NCI-H345 treated with DMSO at 0.1 percent for 48 hours (cell line): ENCODE results near the gene LENEP.

Experiments
- DNase-seq: peaks from one replicate; lab custom pipeline; 2025; ENCODE audit not compliant: unreplicated experiment; lab: John Stamatoyannopoulos, UW

The LENEP gene

DNA sequence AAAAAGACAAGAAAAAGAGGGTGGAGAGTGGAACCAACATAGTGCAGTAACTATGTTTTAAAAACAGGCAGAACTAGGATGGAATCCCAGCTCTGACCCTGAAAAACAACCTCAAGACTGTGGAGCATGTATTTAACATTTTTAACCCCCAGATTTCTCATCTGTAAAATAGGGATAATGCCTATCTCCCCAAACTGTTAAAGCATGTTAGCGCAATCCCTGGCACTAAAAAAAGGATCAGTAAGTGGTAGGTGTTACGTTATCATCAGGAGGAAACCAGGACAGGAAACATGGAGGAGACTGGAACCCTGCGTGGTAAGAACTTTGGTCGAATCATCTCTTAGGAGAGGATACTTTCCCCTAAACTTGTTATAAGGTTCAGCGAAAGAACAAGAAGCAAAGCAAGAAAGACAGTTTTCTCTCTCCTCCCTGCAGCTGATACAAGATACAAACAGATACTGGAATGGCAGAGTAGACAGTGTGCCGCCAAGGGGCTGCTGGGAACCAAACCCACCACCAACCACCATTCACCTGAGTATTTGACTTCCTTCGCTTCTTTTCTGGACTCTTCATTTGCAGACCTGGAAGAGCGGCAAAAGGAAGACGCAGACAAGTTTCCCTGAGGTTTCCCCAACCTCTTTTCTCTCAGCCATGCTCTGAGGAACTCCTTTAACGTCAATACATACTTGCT, 32.8 kb upstream of the LENEP start:
- DNase-seq = no peak

DNA sequence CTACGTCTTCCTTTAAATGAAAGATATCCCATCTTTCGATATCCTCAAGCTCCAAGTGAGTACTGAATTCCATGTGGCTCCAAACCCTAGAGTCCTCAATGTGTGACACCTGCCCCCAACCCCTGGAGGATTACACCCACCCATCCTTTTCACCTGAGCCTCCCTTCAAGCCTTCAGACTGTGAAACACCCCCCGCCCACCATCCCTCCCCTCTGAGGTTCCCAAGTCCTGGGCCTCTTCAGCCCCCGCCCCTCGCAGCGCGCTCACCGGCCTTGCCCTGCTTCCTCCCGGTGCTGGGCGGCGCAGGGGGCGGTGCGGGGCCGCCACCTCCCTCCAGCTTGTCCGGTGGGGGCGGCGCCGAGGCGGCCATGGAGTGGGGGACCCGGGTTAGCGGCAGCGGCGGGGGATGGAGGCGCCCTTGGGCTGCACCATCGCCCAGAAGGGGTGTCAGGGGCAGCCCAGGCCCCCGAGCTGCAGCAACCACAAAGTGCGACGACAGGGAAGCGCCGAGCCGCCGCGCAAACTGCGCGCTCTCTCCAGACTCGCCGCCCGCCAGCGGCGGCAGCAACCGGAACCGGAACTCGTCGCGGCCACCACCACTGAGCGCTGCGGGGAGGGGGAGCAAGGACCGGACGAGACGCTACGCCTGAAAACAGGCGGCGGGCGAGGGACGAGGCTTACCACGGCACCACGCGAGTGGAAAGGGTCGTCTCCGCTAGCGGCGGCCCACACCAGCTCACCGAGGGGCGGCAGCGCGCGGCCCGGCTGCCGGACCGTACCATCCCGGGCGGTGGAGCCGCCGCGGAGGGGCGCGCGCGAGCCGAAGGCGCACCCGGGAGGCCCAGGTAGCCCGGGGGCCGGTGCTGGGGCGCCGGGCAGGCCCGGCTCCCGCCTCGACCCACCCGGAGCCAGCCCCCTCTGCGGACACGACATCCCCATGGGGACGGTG, 31.9 kb upstream of the LENEP start, which contains the start of gene PYGO2:
Gene PYGO2 (minus strand): TSS at position 576 of the 949 bp plus-strand sequence. CDS start 206 bp downstream, at position 370.
- DNase-seq = peak; percentile 83

DNA sequence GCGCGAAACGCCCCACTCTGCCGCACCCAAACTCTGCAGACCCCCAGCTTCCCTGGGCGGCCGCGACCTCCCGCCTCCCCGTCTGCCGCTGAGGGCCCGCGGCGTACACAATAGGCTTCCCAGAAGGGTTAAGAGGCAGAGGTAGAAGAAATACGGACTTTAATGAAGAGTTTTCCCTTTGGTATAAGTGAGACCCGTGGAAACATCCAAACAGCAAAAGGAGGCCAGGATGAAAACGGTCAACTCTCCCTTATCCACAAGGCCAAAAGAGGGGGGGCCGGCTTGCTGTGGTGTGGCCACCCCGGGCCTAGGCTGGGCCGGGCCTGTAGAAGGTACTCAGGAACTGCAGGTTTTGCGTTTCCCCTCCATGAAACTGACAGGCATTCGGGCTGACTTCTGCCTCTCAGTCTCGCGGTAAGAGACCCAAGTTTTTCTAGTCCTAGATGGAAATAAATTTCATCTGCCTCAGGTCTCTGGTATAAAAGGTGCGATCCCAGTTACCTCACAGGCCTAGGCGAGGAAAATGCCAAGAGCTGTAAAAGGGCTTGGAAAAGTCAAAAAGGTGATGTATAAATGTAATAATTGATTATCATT, 31.1 kb upstream of the LENEP start:
- DNase-seq = peak; percentile 56

GRCh38 chr1:154962795-154963330, 30.5 kb upstream of the LENEP start:
- DNase-seq = no peak

DNA sequence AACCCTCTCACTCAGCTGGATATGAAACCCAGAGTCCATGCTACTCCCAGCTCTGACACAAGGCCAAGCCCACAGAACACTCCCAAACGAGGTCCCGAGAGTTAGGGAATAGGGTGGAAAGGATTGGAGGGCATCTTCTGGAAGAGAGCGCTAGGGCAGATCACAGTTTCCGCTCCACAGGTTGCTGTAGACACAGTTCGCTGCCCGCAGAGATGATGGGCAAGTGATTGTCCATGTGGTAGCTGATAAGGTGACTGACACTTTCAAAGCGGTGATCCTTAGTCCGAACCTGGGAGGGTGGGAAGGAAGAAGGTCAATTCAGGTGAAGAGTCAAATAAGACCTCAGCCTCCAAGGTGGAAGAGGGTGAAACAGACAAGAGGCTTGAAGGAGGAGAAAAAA, 29.7 kb upstream of the LENEP start:
- DNase-seq = no peak

DNA sequence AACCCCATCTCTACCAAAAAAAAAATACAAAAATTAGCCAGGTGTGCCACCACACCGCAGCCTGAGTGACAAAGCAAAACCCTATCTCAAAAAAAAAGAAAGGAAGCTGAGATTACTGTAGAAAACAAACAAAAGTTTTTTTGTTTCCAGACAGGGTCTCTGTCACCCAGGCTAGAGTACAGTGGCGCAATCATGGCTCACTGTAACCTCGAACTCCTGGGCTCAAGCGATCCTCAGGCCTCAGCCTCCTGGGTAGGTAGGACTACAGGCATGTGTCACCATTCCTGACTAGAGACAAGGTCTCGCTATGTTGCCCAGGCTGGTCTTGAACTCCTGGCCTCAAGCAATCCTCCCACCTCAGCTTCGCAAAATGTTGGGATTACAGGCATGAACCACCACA, 29.0 kb upstream of the LENEP start:
- DNase-seq = no peak

DNA sequence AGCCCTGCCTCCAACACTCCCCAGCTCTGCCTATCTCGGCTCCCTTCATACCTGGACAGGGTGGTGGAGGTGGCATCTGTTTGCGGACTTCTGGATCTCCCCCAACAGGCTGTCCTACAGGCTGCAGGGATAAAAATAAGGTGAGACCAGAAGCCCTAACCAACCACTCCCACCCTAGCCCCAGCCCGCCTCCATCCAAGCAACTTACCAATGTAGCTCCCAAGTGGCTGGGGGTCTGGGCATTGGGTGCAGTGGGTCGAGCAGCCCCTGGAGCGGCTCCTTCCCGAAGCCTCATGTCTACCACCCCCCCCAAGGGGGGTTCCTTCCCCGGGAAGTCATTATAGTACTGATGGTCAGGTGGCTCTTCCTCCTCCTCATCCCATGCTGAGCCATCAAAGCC, 27.3 kb upstream of the LENEP start:
- no peak for DNase-seq

DNA sequence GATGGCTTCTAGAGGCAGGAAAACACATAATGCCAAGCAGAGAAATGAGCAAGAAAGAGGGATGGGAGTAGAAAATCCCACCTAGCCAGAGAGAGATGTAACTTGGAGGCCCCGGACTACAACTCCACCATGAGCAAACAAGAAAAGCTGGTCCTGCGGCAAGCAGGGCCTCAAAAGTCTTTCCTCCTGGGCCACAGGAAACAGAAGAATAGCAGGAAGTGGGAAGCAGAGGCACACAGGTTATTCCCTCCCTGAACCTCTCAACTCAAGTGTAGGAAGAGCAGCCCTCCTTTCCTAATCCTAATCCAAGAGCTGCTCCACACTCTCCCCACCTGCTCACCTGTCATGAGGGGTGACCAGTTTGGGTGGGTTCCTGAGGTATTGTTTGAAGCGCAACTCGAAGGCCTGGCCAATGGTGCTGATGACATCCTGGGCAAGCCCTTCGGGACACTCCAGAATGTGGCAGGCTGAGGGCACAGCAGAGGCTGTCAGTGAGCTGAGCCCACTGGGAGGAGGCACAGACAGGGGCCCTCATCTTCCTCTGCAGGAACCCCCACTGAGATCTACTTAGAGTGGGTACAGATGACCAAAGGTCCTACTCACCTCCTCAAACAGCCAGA, 25.9 kb upstream of the LENEP start:
- DNase-seq = no peak

DNA sequence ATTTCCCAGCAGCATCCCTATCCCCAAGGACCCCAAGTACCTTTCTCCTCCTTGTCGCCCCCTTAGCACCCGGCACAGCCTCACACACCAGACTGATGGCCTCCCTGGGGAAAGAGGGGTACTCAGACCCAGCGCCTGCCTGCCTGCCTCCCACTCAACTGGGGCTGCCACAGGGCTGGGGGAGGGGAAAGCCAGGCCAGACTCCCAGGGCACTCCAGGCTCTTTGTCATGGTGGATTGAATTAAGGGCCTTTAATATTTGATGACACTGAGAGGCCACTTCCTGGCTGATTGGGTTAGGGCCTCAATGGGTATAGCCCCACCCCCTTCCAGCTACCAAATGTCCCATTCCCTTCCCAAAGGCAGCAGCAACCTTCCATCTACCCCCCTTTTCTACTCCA, 24.7 kb upstream of the LENEP start:
- no peak for DNase-seq

GRCh38 chr1:154969246-154969645, 24.1 kb upstream of the LENEP start:
- no peak for DNase-seq

GRCh38 chr1:154969860-154970452, 23.4 kb upstream of the LENEP start:
- no peak for DNase-seq

DNA sequence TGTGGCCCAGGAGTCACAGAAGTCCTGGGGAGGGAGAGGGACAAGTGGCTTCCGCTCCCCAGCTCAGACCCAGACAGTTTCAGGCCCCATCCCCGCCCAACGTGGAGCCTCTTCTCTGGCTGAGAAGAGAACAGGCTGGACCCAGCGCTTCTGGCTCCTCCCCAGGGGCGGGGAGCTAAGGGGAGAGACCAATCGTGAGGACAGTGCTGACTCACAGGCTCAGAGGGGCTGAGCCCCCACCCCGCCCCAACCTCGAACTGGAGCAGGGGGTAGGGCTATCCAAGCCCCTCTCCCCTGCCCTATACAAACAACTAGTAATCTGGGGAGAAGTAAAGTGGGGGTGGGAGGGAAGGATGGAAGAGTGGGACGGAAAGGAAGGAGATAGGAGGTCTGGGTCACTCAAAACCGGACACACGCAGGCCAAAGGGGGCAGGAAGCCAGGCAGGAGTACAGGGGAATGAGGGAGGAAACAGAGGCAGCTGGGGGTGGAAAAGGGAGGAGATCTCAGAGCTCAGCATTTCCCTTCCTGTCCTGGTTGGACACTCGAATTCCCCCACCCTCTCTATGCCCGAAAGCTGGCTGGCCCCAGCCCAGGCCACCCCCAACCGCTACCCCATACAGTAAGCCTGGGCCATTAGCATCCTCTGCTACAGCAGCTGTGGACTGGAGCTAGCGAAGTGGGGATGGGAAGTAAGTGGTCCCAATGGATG, 22.6 kb upstream of the LENEP start, which contains the start of gene SHC1:
Gene SHC1 (minus strand): TSS at position 117 of the 710 bp plus-strand sequence. CDS start 221 bp downstream, outside the sequence.
- no peak for DNase-seq

- DNase-seq = no peak
Observed at GRCh38 chr1:154971341-154971998, 21.9 kb upstream of the LENEP start.

DNA sequence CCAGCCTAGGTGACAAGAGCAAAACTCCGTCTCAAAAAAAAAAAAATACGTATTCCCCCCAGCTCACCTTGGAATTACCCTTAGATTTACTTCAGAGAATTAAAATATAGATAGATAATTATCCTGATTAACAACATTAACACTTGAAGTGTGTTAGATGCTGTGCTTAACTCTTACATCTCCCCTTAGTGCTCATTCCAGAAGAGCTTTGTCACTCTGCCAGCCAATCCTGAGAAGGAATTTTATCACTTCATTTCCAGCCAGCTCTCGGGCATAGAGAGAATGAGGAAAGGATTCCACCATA, 21.2 kb upstream of the LENEP start:
- DNase-seq = no peak

GRCh38 chr1:154972517-154973343, 20.7 kb upstream of the LENEP start:
- no peak for DNase-seq

GRCh38 chr1:154973344-154974101, 19.9 kb upstream of the LENEP start:
- DNase-seq = peak; percentile 97

DNA sequence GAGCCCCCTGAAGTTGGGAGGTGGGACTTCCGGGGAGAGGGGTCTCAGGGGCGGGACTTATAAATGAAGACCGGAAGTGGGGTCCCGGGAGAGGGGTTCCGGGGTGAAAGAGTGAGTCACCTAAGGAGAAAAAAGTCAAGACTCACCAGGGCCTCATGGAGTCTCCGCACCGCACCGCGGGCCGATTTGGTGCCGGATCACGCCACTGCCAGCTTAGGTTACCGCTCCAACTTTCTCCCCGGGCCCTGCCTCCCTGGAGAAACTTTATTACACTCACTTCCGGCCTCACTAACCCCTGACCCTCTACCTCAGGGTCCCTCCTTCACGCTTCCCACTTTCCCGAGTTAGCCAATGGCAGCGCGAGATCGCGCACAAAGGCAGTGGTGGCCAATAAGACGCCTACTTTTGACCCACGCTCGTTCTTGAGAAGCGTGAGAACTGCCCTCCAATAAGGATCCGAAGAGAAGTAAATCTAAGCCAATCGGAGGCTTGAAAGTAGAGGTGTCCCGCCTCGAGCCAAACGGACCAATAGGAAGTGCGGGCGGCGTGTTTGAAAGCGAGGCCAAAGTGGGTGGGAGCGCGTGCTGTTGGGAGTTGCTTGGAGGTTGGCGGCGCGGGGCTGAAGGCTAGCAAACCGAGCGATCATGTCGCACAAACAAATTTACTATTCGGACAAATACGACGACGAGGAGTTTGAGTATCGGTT, 19.1 kb upstream of the LENEP start, which contains the start of gene CKS1B:
Gene CKS1B (plus strand): TSS at position 580 of the 706 bp plus-strand sequence. CDS start 65 bp downstream, at position 645.
- peak; percentile 100 for DNase-seq
